HG03354 (cell line): ENCODE data around the gene CGNL1.
A peak's percentile ranks its signal among the peaks of the same experiment; 100 is the strongest.

Experiments
- ATAC-seq: cut with Tn5 transposase; IDR thresholded peaks from one replicate; pipeline ENCODE4 v1.9.1; 2021; ENCODE audit warnings: mild to moderate bottlenecking; ENCODE audit not compliant: unreplicated experiment, poor library complexity, severe bottlenecking

CGNL1 gene

DNA sequence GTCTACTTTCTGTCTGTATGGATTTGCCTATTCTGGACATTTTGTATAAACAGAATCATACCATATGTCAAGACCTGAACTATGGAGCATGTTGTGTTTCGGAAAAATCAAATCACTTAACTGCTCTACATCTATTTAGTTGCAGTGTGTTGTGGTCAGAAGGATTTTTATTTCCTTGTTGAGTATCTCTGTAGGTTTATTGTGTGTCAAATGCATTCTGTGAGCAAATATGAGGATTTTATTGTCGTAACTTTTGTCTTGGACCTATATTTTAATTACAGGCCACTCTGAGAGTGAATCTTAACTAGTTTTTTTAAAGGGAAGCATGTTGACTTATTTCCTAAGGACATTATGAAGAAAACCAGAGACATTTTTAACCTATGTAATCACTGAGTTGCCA is 130.8 kb downstream of the CGNL1 start:
- ATAC-seq, result no peak

DNA sequence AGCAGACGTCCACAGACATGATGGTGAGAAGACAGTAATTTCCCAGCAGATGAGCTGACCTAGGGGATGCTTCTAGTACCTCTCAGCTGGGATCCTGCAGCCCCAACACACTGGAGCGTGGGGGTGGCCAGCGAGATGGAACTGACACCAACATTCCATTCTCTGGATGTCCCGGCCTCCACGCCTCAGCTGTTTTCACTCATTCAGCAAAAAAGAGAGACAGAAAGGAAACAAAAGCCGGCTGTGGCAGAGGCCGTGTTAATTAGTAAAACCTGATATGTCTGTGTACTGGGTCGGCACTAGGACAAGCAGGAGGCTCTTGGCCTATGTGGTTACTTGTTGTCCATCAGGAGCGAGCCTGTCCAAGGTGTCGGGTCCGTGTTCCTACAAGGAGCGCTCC is 132.8 kb downstream of the CGNL1 start:
- no peak for ATAC-seq

DNA sequence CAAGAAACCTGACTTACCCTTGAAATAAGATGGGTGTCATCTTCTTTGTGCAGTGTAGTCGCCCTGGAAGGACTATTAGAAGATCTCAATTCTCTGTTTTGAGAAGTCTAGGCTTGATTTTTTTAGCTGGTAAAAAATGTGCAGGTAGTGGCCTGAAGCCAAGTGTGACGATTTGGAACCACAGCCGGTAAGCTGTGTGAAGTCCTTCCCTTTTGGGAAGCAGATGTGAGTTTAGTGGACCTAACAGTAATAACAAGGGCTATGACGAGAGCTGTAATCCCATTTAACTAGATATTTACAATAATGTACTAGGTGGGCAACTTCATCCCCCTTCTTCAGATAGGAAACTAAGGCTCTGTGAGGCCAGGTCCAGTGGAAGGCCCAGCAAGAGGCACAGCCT is 133.7 kb downstream of the CGNL1 start:
- no peak for ATAC-seq

GRCh38 chr15:57510647-57511046 is 134.3 kb downstream of the CGNL1 start:
- ATAC-seq, result no peak

DNA sequence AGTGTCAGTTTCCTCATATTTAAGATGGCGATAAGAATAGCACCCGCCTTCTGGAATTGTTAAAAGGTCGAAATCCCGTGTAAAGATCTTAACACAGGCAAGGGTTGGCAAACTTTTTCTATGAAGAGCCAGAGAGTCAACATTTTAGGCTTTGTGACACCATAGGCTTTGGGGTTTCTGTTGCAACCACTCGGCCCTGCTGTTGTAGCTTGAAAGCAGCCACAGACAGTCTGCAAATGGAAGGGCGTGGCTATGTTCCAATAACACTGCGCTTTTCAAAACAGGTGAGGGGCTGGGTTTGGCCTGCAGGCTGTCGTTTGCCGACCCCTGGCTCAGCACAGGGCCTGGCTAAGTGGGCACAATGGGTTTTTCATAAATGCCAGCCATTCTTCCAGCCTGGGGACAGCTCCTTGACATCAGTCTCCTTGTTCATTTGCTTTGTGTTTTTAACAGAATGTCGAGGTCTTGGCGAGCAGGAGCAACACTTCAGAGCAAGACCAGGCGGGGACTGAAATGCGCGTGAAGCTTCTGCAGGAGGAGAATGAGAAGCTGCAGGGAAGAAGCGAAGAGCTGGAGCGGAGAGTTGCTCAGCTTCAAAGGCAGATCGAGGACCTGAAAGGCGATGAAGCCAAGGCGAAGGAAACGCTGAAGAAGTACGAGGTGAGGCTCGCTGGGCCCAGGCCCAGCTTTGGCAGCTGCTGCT is 140.2 kb downstream of the CGNL1 start:
- no peak for ATAC-seq

- no peak for ATAC-seq
These were observed 140.8 kb downstream of the CGNL1 start for GRCh38 chr15:57517030-57517671.

GRCh38 chr15:57518779-57519405 is 142.6 kb downstream of the CGNL1 start:
- ATAC-seq, result no peak

GRCh38 chr15:57519806-57520205 is 143.5 kb downstream of the CGNL1 start:
- ATAC-seq, result no peak

DNA sequence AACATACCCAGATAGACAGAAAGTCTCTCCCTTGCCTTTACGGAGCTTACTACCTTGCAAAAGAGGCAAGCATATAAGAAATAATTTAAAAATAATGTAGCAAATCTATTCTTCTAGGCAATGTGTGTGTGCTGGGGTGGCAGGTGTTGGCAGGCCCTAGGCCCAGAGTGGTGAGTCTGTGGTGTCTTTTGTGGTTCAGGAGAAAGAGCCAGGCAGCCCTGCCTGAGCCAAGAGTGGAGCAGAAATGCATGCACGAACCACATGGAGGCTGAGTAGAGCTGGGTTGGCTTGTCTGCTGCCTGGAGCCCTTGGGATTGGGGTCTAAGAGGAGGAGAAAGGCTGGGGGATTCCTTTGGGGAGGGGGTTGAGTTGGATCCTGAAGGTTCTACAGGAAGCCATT is 145.2 kb downstream of the CGNL1 start:
- ATAC-seq, result no peak

- no peak for ATAC-seq
These were observed 145.8 kb downstream of the CGNL1 start for GRCh38 chr15:57522148-57522547.

- no peak for ATAC-seq
These were observed 149.3 kb downstream of the CGNL1 start for GRCh38 chr15:57525581-57525980.

- ATAC-seq, result no peak
These were observed 149.8 kb downstream of the CGNL1 start for GRCh38 chr15:57526076-57526475.

- ATAC-seq, result no peak
These were observed 150.3 kb downstream of the CGNL1 start for GRCh38 chr15:57526615-57527014.

GRCh38 chr15:57527382-57528091 is 151.2 kb downstream of the CGNL1 start:
- peak; percentile 69 for ATAC-seq

GRCh38 chr15:57528940-57529565 is 152.7 kb downstream of the CGNL1 start:
- no peak for ATAC-seq

- ATAC-seq, result no peak
These were observed 153.4 kb downstream of the CGNL1 start for GRCh38 chr15:57529748-57530147.

DNA sequence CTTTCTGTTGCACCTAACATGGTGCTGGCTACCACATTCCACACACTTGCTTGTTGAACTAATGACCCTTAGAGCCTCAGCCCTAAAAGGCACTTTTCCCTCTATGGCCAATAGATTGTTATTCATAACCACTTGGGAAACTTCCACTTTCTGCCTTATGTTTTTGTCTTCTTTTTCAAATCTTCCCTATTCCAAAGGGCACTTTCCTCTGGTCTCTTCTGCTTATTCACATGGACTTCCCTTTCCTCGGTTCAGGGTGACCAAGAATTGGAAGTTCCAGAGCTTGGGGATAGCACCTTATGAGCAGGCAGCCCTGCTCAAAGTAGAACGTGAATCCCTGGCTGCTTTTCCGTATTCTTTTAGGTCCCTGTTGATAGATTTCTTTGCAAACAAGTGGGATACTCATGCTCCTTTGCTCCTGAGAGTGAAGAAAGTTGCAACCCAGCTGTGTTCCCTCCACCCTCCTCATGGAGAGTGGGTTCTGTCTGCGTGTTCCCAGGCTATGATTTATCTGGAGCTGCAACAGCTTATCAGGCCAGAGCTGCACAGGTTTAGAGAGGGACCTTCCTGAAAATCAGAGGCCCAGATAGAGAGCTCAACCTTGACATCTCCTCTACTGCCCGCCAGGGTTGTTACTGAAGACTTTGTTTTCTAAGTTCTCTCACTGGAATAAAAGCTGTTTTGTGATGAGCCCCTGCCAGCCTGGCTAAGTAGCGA is 156.6 kb downstream of the CGNL1 start:
- ATAC-seq, result no peak

DNA sequence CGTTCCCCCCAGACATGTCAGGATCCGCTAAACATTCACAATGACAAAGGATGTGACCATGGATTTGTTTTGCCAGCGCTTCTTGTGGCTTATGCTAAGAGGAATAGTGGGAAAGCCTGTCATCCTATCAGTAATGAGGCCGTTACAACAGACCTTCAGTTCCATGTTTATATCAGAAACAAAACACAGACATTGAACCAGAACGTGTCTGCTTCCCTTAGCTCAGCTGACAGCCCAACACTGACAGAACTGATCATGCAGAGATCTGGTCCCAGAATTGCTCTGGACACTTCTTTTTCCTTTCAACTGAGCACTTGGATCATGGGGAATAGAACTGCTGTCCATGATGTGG is 157.1 kb downstream of the CGNL1 start:
- ATAC-seq, result no peak

- ATAC-seq, result no peak
These were observed 158.0 kb downstream of the CGNL1 start for GRCh38 chr15:57534281-57534680.

- no peak for ATAC-seq
These were observed 160.8 kb downstream of the CGNL1 start for GRCh38 chr15:57537072-57537471.
